Astrocyte (in vitro differentiated cells and primary cell): ENCODE data around the gene PLPPR2. TPM values are rescaled to one million over a fixed set of nuclear protein-coding genes. Genes with fewer than 3 reads are reported as not detected.
A peak's percentile ranks its signal among the peaks of the same experiment; 100 is the strongest.

Experiments
- DNase-seq: peaks from one replicate; pipeline ENCODE4 v3.0.0-alpha.2; 2010; ENCODE audit warnings: low read depth
- FAIRE-seq: peaks from 2 replicates; lab custom pipeline; 2011; peaks lifted over from hg19 to GRCh38; lab: Jason Lieb, UNC
- H2AFZ ChIP-seq: 2 replicates; pipeline ENCODE4 v1.6.0; 2012; ENCODE audit warnings: low read depth, low read length, inconsistent platforms
- H3K27ac ChIP-seq: 2 replicates; pipeline ENCODE4 v1.5.1; 2011; ENCODE audit warnings: low read depth, low read length, inconsistent platforms
- H3K27me3 ChIP-seq: 2 replicates; pipeline ENCODE4 v1.6.0; 2011; ENCODE audit warnings: low read length, inconsistent platforms; ENCODE audit not compliant: insufficient read depth
- H3K36me3 ChIP-seq: 2 replicates; pipeline ENCODE4 v1.5.1; 2011; ENCODE audit warnings: low read length, inconsistent platforms; ENCODE audit not compliant: insufficient read depth
- H3K4me1 ChIP-seq: 2 replicates; pipeline ENCODE4 v1.5.1; 2011; ENCODE audit warnings: low read length, inconsistent platforms; ENCODE audit not compliant: insufficient read depth
- H3K4me2 ChIP-seq: 2 replicates; pipeline ENCODE4 v1.6.0; 2012; ENCODE audit warnings: low read length, inconsistent platforms
- H3K4me3 ChIP-seq: 2 replicates; pipeline ENCODE4 v1.5.1; 2011; ENCODE audit warnings: low read depth, mild to moderate bottlenecking, low read length, inconsistent platforms; ENCODE audit not compliant: insufficient read depth
- H3K79me2 ChIP-seq: 2 replicates; pipeline ENCODE4 v1.6.0; 2012; ENCODE audit warnings: mild to moderate bottlenecking, low read length, inconsistent platforms; ENCODE audit not compliant: insufficient read depth
- H3K9ac ChIP-seq: 2 replicates; pipeline ENCODE4 v1.6.0; 2012; ENCODE audit warnings: mild to moderate bottlenecking, low read length, inconsistent platforms
- H3K9me3 ChIP-seq: 2 replicates; pipeline ENCODE4 v1.5.1; 2012; ENCODE audit warnings: low read depth, mild to moderate bottlenecking, low read length, inconsistent platforms; ENCODE audit not compliant: insufficient read depth
- H4K20me1 ChIP-seq: 2 replicates; pipeline ENCODE4 v1.6.0; 2012; ENCODE audit warnings: low read length, inconsistent platforms; ENCODE audit not compliant: insufficient read depth
- H3K27ac Mint-ChIP-seq: one replicate; pipeline ENCODE4 v1.8.0; 2021; ENCODE audit warnings: mild to moderate bottlenecking, mixed read lengths; ENCODE audit not compliant: unreplicated experiment
- H3K27me3 Mint-ChIP-seq: one replicate; pipeline ENCODE4 v1.8.0; 2021; ENCODE audit warnings: low read depth, mixed read lengths; ENCODE audit not compliant: unreplicated experiment
- H3K36me3 Mint-ChIP-seq: one replicate; pipeline ENCODE4 v1.8.0; 2021; ENCODE audit warnings: low read depth, mixed read lengths; ENCODE audit not compliant: unreplicated experiment
- H3K4me1 Mint-ChIP-seq: one replicate; pipeline ENCODE4 v1.8.0; 2021; ENCODE audit warnings: low read depth, mixed read lengths; ENCODE audit not compliant: unreplicated experiment
- H3K4me3 Mint-ChIP-seq: one replicate; pipeline ENCODE4 v1.8.0; 2021; ENCODE audit warnings: mild to moderate bottlenecking, moderate library complexity, mixed read lengths; ENCODE audit not compliant: unreplicated experiment
- H3K9me3 Mint-ChIP-seq: one replicate; pipeline ENCODE4 v1.8.0; 2021; ENCODE audit warnings: mild to moderate bottlenecking, mixed read lengths; ENCODE audit not compliant: unreplicated experiment
- CTCF ChIP-seq: IDR thresholded peaks from 2 replicates; pipeline ENCODE4 v1.5.1; 2011; ENCODE audit warnings: low read depth, mild to moderate bottlenecking, inconsistent platforms, low read length, moderate library complexity; ENCODE audit not compliant: insufficient read depth
- EZH2 ChIP-seq: IDR thresholded peaks from 2 replicates; pipeline ENCODE4 v1.6.1; 2012; ENCODE audit warnings: mild to moderate bottlenecking, low read length, inconsistent platforms; ENCODE audit not compliant: insufficient read depth
- total RNA-seq: library from RNA; stranded (reverse); gene quantifications from 2 replicates; pipeline ENCODE4 v1.2.1, GENCODE V29; 2021

Gene PLPPR2
- total RNA-seq, 1 donor from 2014 or later = 37.8 TPM

GRCh38 chr19:11374433-11375142 lies 19.4 kb downstream of the PLPPR2 start, which contains the start of gene SWSAP1:
TSS of gene SWSAP1 (plus strand) at chr19:11374666. CDS start at chr19:11374681, 15 bp downstream.
- no peak for TF ChIP-seq CTCF
- no peak for TF ChIP-seq EZH2
- Mint-ChIP-seq H3K36me3 (peaks cover 2% of the 10 kb centered on the region), H3K9me3 (no peaks in the 10 kb centered on the region), H3K27me3 (no peaks in the 10 kb centered on the region), H3K27ac (peak within 1 kb of the TSS; percentile 35), H3K4me1 (peaks cover 13% of the 10 kb centered on the region), H3K4me3 (no peak within 1 kb of the TSS)
- Histone ChIP-seq H4K20me1 (peaks cover 9% of the 10 kb centered on the region), H3K27me3 (no peaks in the 10 kb centered on the region), H3K9ac (peak within 1 kb of the TSS; percentile 84), H3K9me3 (no peaks in the 10 kb centered on the region), H3K36me3 (no peaks in the 10 kb centered on the region), H3K4me3 (peak within 1 kb of the TSS; percentile 70), H3K4me2 (peak within 1 kb of the TSS; percentile 78), H3K4me1 (peaks cover 42% of the 10 kb centered on the region), H2AFZ (peak within 1 kb of the TSS; percentile 95), H3K27ac (peak within 1 kb of the TSS; percentile 87), H3K79me2 (no peaks in the 10 kb centered on the region)
- DNase-seq = peak; percentile 98
- FAIRE-seq = peak; percentile 50

- H3K27ac Mint-ChIP-seq = peak overlapping the region; percentile 60
- peak overlapping the region; percentile 41 for H2AFZ ChIP-seq
- no peaks in the 10 kb centered on the region for H3K9me3 ChIP-seq
- peak overlapping the region; percentile 70 for H3K4me3 ChIP-seq
- H3K9me3 Mint-ChIP-seq = no peaks in the 10 kb centered on the region
- FAIRE-seq (no peak), DNase-seq (no peak)
- no peaks in the 10 kb centered on the region for H3K79me2 ChIP-seq
- H3K36me3 ChIP-seq = no peaks in the 10 kb centered on the region
- peaks cover 13% of the 10 kb centered on the region for H3K4me1 Mint-ChIP-seq
- peak overlapping the region; percentile 8 for H3K27ac ChIP-seq
- TF ChIP-seq EZH2 (no peak), CTCF (no peak)
- H3K4me2 ChIP-seq = peak overlapping the region; percentile 78
- H3K4me3 Mint-ChIP-seq = no peak overlapping the region
- peaks cover 45% of the 10 kb centered on the region for H3K4me1 ChIP-seq
- H3K27me3 ChIP-seq = no peaks in the 10 kb centered on the region
- peak overlapping the region; percentile 84 for H3K9ac ChIP-seq
- H3K36me3 Mint-ChIP-seq = peaks cover 1% of the 10 kb centered on the region
- peaks cover 9% of the 10 kb centered on the region for H4K20me1 ChIP-seq
- H3K27me3 Mint-ChIP-seq = no peaks in the 10 kb centered on the region
Observed at GRCh38 chr19:11375143-11375948, 20.1 kb downstream of the PLPPR2 start.
